ENCODE results near the gene HPS1.

The HPS1 gene

DNA sequence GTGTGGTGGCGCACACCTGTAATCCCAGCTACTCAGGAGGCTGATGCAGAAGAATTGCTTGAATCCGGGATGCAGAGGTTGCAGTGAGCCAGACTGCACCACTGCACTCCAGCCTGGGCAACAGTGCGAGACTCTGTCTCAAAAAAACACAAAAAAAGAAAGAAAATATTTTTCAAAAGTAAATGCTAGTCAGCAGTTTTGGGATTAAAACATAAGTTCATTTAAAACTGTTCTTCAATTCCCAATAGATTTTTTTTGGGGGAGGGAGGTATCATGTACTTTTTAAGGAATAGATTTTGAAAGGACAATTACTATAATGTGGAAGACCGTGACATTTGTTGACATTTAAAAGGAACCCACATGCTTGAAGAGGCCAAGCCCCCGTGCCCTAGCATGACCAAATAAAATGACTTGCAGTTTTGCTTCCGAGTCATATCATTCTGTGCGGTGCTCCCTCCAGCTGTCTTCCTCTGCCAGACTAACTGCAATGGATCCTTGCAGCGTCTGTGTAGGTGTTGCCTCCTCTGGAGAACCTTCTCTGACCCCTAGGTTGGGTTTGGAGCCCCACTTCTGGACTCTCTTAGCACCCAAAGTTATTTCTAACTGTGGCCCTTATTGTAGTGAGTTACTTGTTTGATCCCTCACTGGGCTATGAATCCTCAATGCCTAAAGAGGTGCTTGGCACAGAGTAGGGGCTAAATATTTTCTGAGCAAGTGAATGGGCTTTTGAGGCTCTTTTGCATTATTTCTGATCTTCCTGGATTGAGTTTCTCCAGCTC, 17.4 kb upstream of the HPS1 start:
- DNase-seq = no peak

GRCh38 chr10:98463016-98463415, 16.3 kb upstream of the HPS1 start:
- no peak for DNase-seq

DNA sequence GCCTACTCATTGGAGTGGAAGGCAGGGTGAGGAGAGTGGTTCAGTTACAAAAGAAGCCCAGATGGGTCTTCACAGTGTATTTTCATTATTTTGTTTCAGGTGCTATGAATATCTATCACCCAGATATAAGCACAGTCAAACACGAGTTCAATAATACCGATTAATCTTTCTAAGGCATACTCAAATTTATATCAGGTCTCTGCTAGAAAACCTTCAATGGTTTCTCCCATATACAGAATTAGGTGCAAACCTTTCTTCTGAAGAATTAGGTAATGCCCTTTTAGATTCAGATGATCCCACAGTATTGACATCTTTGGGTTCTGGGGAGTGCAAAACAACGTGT, 14.7 kb upstream of the HPS1 start:
- no peak for DNase-seq

DNA sequence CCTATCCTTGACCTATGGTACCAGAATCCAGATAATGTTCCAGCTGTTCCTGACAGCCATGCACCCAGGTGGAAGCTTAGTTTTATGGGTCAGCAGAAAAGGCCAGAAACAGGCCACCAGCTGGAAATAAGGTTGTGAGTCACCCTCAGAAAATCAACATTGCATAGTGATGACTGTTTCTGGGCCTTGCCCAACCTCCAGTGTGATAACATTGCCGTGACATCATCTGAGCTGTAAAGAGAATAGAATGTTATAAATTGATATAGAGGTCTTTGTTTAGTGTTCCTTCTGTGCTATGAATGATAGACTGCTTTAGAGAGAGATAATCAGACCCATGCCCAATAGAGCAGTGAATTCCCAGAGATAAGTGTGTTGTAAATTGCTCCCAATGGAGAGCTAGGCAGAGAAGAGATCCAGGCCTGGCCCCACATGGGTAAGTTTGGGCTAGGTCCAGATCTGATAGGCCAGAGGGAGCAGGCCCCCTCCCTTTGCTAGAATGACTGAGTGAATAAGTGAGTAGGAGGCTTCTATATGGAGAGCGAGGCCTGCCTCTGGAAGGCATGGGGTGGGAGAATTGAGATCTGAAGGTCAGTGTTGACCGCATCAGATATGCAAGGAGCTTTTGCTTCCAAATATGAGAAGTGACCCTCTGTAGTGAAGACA, 14.2 kb upstream of the HPS1 start:
- DNase-seq = no peak

GRCh38 chr10:98458809-98459784, 12.4 kb upstream of the HPS1 start:
- no peak for DNase-seq

- DNase-seq = no peak
Observed at GRCh38 chr10:98457721-98458120, 11.0 kb upstream of the HPS1 start.

GRCh38 chr10:98456686-98457482, 10.1 kb upstream of the HPS1 start:
- DNase-seq = no peak

- DNase-seq = no peak
Observed at GRCh38 chr10:98456043-98456570, 9.4 kb upstream of the HPS1 start.

- DNase-seq = no peak
Observed at GRCh38 chr10:98453729-98454128, 7.0 kb upstream of the HPS1 start.

DNA sequence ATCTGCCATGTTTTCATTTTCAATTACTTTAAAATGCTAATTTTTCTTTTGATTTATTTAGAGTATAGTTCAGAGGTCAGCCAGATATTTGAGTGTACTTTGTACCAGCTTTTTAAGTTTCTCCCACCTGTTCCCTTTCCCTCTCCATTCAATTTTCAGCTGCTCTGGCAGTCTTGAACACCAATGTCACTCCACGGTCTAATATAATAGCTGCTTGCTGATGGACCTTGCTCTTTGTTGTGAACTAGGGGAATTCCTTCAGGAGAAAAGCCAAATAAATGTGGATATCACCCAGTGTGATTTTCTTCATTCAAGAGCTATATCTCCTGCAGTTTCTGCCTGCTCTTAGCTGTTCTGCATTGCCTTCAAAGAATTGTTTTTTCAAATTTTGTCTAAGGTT, 3.9 kb upstream of the HPS1 start:
- DNase-seq = no peak

DNA sequence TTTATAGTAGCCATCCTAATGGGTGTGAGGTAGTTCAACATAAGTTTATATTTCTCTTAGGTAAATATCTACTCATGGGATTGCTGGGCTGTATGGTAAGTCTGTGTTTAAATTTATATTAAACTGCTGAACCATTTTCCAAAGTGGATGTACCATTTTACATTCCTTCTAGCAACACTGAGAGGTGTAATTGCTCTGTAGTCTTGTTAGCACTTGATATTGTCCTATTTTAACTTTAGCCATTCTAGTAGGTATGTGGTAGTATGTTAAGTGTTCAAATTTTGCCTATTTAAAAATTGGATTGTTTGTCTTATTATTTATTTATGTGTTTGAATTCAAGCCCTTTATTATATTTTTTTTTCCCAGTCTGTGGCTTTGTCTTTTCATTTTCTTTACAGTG, 2.6 kb upstream of the HPS1 start:
- DNase-seq = no peak

- no peak for DNase-seq
Observed at GRCh38 chr10:98446151-98446660, 529 bp downstream of the HPS1 start.

DNA sequence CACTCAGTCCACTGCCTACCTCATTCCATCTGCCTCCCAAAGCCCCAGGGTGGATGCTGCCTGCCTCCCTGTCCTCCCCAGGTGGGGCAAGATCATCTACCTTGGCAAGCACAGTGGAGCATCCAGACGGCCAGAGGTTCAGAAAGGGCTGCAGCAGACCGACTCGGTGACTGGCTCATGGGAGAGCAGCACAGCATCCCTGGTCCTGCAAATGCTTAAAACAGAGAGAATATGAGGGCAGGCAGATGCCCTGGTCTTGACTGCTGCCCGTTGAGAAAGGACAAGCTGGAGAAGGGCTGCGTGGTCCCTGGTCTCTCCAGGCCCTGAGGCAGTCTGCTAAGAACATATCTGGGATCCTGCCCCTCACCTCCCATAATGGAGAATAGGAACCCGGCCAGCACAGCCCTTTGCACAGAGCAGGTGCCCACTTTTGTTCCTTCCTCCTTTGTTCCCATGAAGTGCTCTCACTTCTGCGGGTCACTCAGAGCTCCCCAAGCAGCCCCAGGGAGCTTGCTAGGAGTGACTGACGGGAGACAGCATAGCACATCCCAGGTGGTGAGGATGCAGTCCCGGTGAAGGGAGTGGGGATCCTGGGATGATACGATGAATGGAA, 1.4 kb downstream of the HPS1 start:
- no peak for DNase-seq

DNA sequence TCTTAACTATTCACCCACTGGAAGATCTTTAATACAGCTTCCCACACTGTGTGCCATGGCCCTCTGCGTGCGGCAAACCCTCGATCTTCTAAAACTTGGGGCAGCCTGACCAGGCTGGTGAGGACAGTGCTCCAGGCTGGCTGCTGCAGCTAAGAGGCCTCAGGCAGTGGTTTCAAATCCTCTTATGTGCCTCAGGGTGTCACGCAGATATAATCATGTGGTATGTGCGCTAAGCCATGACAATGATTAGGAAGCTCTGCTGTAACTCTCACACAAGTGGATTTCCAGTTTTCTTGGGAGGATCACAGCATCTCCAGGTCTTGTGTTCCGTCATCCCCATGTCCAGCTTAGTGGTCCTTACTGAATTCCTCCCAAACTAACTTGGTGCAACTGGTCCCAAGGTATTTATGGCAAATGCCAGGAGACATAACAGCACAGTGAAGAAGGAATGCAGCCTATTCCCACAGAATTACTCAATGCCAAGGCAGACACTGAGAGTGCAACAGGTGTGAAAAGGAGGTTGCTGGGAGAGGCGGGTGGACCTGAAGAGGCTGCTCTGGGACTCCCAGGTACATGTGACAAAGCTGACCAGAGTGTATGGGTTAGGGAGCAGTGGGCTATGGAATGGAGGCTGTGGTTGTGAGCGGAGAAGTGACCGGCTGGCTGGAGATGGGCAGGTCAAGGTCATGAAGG, 2.3 kb downstream of the HPS1 start:
- DNase-seq = no peak

- no peak for DNase-seq
Observed at GRCh38 chr10:98438715-98439114, 8.0 kb downstream of the HPS1 start.

- no peak for DNase-seq
Observed at GRCh38 chr10:98436704-98437103, 10.0 kb downstream of the HPS1 start.

DNA sequence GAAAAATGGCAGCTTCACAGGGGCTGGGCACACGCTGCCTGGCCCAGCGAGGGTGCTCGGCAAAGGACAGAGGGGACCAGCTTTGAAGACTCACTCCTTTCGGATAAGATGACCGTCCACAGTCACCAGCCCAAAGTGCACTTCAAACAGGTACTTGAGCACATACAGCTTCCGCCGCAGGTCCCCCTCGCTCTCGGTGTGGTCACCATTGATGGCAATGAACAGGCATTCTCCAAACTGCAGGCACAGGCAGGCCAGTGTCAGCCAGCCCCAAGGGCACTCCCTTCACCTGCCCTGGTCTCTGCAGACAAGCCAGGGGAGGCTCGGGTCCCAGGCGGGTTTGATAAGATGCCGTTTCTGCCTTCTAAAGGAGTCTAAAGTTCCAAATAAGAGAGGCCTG, 11.6 kb downstream of the HPS1 start:
- DNase-seq = no peak

DNA sequence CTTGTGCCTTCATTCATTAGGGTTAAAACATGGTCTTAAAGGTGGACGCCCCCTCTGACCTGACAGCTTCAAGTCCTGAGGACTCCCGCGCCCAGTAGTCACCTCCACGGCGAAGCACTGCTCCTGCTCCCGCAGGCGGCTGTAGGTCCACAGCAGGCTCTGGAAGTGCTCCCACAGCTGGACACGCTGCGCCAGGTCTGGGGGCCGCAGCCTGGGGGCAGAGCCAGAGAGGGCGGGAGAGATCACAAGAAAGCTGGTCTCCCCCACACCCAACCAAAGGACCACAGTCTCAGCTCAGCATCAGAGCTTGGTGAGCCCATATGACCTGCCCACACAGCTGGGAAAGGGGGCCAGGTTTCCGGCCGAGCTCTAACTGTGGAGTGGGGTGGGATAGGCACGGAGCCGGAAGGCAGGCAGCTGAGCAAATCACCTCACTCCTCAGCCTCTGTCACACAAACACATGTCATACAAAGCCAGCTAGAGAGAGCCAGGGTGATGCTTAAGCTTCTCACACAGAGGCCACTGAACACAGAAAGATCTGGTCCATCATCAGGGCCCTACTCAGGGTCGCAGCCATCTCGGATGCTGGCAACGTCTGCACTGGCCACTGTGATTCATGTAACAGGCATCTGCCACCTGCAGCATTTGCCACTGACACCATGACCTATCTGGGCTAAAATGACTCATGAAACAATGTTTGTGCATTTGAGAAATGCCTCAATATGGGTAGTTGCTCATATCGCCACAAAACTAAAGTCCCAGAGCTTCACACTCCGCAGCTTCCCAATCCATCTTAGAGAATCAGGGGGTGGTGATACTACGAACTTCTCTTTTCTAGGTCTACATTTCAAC, 12.6 kb downstream of the HPS1 start:
- no peak for DNase-seq

DNA sequence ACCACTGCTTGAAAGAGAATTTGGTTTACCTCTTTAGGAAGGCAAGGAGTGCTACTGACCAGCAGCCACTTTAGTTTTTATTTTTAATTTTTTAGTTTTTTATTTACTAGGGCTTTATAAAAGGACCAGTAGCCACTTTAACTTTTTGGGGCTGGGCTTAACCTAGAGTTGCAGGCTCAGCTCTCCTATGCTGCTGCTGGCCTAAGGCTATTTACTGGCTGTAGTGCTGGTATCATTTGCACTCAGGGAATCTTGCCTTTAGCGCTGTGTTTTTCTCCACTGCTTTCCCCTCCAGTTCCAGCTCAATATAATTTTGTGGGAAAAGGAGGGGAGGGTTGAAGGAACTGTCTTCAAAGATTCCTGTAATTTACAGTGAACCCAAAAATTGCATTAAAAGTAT, 13.4 kb downstream of the HPS1 start:
- no peak for DNase-seq

DNA sequence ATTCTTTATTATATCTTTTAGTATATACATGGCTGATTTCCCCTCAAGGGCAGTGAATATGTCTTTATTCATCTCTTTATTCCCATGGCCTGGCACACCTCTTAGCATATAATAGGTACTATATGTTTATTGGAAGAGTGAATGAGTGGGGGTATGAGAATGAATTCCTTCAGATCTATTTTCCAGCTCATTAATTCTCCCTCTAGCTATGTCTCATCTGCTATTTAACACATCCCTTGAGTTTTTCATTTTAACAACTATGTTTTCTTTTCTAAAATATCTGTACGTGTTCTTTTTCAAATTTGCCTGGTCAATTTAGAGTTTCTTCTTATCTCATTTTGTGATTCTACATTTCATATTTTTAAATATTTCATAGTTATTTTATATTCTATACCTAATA, 14.4 kb downstream of the HPS1 start:
- DNase-seq = no peak
